ENCODE data around the gene FASTKD2.
"Not testable (repeated sequence)": the region's sequence is repeated elsewhere in the genome, so short reads cannot be mapped to it uniquely, and the experiment has no call there.

FASTKD2 gene

DNA sequence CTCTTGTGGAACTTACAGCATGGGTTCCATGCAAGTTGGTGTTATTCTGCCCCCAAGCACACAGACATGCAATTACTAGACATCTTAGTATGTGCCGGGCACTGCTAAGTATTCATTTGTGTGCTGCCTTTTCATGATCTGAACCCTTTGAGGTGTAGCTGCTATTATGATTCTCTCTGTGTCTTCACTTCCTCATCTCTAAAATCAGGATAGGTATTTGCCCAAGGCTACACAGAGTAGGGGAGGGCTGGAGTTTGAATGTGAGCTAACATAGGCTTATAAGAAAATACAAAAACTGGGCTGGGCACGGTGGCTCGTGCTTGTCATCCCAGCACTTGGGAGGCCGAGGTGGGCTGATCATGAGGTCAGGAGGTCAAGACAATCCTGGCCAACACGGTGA is 27.2 kb downstream of the FASTKD2 start:
- DNase-seq, result no peak

DNA sequence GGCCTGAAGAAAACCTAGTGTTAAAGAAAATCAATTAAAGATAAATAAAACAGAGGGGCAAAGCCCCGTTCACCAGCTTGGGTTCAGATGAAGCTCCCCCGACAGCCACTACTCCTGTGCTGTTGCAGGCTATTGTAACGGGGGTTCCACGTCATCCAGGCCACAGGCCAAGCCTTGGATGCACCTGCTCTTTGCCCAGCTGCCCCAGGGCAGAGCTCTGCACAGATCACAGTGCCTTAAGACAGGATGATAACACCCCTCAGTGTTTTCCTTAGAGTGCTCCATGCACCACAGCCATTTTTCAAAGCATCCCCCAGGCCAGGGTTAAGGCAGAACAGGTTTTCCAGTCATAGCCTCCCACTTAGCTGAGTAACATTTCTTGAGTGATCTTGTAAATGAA is 32.0 kb downstream of the FASTKD2 start:
- no peak for DNase-seq

DNA sequence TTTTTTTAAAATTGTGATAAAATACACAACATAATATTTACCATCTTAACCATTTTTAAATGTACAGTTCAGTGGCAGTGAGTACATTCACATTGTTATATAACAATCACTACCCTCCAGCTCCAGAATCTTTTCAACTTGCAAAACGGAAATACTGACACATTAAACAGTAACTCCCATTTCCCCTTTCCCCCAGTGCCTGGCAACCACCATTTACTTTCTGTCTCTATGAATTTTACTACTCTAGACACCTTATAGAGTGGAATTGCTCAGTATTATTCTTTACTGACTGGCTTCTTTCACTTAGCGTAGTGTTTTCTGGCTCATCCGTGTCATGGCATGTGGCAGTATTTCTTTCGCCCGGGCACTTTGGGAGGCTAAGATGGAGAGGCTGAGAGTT is 32.6 kb downstream of the FASTKD2 start:
- no peak for DNase-seq

DNA sequence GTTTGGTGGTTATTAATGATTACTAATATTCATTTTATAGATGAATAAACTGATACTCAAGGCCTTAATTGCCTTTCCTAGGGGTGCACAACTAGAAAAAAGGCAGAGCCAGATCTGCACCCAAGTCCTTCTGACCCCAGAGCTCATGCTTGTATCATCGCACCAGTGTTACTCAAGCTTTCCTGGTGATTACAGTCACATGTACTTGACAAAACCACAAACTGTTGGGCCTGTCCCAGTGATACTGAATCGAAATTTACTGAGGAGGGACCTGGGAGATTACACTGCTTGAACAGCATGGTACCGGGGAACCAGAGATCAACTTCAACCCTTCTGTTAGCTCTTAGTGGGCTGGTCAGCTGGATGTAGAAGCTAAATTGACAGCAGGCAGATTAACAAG is 33.7 kb downstream of the FASTKD2 start:
- DNase-seq, result no peak

DNA sequence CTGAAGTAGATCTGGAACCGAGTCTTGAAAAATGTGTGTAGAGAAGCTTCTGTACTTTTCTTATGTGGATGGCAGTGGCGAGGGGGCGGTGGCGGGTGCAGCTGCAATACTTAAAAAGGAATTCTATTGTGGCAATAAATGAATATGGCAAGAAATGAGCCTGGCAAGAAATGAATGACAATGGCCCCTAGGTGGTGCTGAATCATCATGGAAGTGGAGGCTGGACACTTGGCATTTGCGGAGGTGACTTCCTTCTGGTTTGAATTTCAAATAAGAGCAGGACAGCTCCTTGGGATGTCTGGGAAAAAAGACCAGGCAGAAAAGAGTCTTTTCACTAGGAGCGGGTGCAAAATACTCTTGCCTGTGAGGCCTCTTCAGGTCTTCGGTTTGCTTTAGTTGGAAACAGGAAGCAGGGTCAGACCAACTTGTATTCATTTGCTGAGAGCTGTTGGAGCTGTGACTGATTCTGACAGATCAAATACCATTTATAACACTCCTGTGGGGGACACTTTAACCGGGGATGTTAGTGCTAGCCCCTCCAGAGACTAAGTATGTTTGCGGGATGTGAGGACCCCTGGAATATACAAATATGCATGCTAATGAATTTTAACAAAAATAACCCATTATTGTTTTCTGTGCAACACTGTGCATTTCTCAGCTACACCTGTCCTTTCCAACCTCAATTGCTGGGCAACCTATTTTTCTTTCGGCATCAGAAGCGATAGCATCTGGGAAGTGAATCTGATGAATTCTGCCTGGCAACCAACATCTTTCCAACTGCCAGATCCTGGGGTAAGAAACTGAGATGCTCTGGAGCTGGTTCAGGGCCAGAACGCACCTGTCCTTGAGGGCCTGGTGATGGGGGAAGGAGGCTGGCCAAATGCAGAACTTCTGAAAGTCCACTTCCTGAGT is 35.4 kb downstream of the FASTKD2 start:
- DNase-seq, result peak in 1 of 2 donors; percentile 41

DNA sequence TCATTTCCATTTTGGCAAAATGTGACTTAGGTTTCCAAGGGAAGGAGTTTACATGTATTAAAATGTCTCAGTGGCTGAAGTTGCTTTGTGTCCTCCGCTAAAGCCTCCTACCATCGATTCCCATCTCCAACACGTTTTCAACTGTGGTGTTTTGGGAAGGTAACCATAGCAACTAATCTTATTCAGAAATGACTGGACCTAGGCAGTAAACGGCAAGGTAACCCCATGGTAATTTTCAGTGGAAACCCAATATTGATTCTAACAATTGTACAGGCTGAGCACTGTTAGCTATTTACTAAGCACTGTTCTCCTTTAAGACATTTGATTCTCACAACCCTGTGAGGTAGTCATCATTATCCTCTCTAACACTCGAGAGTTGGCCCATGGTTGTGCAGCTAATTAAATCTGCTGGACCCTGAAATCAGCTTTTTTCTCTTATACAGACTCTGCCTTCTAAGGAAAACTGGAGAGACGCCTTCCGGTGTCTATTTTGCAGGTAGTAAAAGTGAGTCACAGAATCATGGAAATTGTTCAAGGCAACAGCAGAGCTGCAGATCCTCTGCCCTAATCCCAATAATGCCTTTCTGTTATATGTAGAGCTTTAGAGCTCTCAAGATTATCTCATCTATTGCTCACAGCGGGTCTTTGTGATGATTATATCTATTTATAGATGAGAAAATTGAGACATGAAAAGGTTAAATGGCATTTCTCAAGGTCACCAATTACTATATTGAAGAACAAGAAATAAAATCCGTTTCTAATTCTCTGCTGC is 36.2 kb downstream of the FASTKD2 start:
- no peak for DNase-seq

DNA sequence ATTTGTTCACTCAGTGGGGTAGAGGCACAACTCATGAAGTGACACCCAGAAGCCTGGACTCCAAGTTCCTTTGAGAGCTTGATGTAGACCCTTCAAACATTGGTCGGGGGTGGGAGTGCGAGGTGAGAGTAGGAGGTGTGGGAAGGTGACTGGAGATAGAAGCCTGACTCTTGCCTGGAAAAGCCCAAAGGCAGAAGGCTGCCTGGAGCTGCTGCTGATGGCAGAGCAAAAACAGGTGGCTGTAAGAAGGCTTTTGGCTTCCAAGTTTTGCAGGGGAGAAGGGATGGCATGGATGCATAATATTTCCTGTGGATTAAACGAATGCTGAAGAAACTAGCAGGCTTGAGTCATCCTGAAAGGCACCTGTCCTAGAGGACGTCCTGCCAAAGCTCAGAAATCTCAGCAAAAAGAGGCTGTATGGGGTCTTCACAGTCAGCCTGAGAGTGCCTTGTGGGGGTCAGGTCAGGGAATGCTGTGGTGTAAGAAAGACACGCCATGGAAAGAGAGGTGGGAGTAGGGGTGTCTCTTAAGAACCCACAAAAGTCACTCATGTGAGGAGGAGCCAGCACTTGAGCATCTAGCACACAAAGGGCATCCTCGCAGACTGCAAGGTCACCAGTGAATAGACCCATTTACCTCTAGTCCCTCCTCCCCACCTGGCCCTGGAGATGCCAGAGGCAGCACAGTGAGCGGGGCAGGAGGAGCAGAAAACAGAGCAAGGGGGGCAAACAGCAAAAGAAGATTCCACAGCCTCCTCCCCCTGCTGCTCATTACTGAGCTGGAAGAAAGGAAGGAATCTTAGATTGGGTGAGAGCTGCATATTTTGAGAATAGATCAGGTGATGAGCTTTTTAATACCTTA is 37.5 kb downstream of the FASTKD2 start:
- no peak for DNase-seq

DNA sequence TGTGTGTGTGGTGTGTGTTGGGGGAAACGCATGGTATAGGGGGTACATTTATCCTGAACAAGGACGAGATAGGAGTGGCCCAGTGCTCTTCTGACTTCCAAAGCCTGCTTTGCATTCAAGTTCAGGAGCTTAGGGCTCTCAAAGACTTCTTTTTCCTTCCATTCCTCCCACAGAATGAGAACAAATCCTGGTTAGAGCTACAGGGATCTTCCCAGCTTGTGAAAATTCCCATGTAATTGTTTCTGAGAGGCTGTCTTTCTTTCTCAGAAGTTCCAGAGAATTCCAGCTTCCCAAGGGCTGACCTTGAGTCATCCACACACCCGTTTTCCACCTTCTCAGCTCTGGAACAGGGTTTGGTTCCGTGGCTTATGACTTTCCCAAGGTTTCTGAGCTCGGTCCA is 38.9 kb downstream of the FASTKD2 start:
- DNase-seq, result no peak

DNA sequence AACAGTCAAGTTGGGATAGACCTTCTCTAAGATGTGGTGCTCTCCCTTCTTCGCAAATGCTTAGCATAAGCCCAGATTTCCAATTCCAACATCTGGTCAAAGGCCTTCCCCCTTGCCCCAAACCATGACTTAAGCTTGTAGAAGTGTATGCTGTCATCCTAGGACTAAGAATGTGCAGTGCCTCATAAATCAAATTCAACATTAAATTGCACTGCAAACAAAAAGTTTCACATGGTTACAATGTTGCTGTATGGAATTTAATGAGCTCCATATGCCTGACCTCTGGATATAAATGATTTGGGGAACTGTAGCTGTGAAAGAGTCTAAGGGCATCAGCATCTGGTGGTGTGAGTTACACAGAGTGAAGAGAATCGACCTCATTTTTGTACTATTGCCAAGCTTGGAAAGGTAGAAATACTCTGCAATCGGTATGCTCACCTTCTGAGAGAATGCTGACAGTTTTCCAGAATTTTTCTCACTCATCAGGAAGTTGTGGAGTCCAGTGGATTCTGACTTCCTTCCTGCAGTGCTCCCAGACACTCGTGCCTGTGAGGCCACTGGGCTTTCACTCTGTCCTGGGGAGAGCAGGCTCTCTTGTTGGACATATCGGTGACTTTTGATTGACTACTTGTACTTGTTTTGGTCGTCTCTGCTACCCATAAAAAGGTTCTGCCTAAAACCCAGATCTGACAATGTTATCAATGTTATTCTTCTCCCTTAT is 40.6 kb downstream of the FASTKD2 start:
- DNase-seq, result no peak

DNA sequence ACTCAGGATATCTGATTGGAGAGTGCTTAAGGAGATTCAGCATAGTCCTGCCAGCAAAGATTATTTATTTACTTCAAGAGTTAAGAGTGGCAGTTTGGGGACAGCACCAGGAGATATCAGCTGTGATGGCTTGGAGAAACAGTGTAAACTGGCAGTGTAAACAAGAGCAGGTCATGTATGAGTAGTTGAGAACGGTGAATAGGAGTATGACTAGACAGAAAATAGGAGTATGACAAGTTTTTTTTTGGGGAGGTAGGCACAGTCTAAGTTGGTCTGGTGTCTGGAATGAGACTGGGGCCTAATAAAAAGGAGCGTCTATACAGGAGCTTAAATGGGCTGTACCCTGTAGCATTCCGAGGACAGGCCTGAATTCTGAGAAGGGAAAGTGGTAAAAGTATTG is 42.2 kb downstream of the FASTKD2 start:
- DNase-seq, result not testable (repeated sequence)

DNA sequence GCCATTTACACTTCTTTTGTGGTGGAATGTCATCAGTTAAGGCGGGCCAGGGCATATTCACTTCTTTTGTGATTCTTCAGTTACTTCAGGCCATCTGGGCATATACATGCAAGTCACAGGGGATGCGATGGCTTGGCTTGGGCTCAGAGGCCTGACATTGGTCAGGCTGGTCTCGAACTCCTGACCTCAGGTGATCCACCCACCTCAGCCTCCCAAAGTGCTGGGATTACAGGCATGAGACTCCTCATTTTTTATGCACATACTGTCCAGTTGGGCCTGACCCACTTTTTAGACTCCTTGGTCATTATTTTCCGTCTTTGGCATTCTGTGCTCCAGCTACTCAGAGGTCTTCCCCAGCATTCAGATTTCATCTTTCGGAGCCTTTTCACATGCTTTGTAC is 47.1 kb downstream of the FASTKD2 start:
- DNase-seq, result not testable (repeated sequence)

DNA sequence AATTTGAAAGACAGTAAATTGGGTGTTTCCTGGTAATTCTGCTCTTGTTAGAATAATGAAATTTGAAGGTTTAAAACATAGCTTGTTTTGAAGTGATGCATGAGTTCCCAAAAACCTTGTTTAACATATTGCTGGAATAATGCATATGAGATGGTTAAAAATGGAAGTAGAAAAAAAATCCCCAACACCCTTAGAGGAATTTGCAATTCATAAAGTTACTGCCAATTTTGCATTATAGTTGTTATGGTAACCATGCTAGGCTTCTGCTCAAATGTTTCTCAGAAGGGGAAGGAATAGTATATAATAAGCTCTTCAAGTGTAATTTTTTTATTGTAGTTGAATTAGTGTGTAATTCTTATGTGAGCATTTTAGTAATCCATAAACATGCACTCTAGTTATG is 49.1 kb downstream of the FASTKD2 start:
- no peak for DNase-seq

DNA sequence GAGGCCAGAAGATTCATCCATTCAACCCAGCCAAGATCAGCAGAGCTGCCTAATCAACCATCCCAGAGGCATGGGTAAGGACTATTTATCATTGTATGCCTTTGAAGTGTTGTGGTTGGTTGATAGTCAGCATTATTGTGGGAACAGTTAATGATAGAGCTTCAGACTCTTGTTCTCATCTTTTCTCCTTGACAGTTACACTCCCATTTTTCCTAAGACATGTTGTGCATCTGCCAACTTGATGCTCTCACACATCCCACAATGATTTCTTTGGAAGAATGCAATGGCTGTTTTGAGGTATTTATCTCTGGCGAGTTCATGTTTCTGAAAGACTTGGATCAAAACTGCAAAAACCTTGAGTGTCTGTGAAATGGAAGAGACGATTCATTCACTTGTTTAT is 55.4 kb downstream of the FASTKD2 start:
- no peak for DNase-seq

DNA sequence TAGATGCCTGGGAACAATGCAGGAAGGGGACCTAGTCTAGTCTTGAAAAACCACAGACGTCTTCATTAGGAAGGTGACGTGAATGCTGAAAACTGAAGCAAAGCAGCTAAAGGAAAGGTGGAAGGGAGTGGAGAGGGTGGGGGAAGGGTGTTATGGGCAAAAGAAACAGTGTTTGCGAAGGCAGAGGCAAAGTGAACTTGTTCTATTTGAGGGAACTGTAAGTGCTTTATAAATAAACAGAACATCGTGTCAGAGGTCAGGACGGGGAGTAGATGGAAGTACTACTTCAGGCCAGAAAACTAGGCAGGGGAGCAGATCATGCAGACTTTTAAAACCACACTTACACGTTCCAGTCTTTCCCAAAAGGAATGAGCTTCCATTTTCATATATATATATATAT is 57.8 kb downstream of the FASTKD2 start:
- no peak for DNase-seq

DNA sequence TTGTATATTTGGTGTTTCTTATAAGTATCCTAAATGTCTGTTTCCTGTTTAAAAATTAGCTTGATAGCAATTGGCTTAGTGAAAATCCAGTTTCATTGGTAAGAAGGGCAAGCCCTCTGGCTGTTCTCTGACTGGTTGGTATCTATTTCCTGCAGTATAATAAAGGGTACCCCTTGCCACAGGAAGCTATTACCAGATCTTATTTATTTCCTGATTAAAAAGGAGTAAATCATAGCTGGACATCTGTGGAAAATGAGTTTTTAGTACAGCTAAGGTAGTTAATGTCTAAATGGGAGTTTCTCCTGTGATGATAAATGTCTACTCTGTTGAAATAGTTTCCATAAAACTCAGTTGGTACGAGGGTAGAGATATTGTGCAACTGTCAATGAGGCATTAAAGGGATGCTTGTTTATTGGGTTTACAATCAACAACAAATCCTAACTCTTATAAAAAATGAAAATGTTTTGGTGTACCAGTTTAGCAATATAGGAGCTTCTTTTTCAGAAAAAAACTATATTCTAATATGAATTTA is 58.7 kb downstream of the FASTKD2 start:
- DNase-seq, result no peak

DNA sequence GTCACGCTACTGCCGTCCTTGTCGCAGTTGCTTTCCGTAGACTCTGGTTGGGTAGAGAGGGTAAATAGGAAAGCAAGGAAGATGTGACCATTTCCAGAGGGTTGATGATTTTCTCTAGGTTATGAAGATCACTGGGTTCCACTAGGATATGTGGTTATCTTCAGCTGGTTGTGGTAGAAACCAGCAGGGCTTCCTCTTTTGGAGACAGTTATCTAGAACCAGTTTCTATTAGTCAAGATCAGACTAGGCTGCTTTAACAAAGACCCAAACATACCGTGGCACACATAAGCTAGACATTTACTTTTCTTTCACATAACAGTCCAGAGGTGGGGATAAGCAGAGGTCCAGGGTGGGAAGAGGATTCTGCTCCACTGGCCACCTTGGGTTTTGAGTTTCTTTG is 59.6 kb downstream of the FASTKD2 start:
- no peak for DNase-seq

DNA sequence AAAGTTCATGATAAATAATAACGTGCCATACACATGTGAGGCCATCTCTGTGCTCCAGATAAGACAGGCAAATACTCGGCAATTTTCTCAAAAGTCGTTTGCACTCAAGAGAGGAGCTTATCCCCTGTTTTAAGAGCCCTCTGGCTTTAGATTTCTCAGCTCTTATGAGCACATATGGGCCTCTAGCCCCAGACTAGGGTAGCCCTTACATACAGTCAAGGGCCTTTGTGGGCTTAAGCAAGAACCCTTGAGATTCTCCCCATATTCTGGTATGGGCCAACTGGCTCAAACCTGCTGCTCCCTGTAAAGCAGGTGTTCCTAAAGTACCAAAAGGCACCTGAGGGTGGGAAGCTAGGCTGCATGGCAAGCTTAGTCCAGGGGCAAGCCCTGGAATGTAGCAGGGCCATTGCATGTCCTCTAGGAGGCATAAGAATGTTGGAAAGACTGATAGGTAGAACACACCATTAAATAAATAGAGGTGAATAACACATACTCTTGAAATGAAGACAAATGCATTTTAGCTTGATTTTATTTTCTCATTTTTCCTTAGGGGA is 66.1 kb downstream of the FASTKD2 start:
- DNase-seq, result no peak

DNA sequence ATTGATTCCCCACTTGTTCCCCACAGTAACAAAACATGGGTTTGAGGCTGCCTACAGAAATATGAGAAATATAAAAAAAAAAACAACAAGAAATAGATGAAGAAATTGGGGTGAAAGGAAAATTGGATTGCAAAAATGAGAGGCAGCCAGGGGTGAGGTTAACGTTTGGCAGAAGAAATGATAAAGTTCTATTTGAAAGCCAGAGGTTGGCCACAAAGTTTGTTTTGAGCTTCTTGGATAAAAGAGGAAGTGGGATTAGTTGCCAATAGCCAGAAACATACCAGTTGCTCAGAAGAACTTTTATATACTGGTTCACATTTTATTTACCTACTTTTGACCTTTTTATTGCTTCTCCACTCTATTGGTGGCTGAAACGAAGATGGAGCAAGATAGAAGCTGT is 67.5 kb downstream of the FASTKD2 start:
- no peak for DNase-seq

DNA sequence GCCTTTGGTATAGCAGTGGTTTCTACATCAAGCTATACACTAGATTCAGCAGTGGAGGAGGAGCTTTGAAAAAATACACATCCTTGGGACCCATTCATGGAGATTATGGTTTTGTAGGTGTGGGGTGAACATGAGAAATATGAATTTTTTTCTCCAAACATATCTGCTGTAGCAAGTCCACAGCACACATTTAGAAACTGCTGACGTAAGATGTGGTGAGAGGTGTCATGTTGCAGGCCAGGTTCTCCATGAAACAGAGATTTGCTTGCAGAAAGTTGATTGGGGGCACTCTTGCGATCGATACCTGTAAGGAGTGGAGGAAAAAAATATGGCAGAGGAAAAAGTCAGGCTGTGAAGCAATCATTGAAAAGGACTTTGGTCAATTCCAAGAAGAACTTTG is 67.9 kb downstream of the FASTKD2 start:
- no peak for DNase-seq

DNA sequence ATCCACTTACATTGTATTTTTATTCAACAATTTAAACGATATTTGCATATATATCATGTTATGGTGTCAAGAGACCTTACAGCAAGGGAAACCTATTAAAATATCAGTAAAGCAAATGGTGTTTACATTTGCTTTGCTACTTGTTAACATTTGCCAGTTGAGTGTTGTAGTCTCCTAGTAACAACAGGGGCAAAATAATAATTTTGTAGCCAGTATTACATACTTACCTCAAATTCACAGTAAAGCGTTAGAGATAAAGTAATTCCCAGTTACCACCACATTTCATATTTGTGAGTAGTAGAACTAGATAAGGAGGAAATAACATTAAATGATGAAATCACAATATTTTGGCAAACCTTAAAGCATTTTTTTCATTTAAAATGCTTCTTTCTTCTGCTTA is 71.3 kb downstream of the FASTKD2 start:
- DNase-seq, result no peak

DNA sequence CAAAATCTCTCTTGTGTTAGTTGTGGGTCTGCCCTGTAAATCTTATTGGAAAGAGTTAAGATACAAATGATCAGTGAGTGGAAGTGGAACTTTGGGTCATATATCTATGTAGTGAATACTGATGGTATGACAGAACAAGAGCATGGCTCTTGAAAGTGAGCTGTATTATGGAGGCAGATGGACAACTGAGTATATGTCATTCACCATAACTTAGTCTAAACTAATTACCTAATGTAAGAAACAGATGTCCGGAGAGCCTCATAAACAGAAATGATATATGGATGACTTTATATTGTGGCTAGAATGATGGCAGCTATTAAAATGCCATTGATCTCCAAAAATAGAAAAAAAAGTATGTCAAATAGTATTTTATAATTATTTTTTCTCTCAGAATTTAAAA is 72.4 kb downstream of the FASTKD2 start:
- DNase-seq, result no peak

DNA sequence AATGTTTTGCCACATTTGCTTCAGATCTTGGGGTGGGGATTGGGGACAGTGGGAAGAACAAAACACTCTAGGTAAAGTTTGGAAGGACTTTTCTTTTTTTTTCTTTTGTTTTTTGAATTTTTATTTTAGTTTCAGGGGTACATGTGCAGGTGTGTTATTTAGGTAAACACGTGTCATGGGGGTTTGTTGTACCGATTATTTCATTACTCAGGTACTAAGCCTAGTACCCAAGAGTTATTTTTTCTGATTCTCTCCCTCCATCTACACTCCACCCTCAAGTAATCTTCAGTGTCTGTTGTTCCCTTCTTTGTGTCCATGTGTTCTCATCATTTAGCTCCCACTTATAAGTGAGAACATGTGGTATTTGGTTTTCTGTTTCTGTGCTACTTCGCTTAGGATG is 73.3 kb downstream of the FASTKD2 start:
- DNase-seq, result no peak

Measured in stimulated activated CD4-positive, alpha-beta T cell treated with anti-CD3 and anti-CD28 coated beads, Interleukin-2, amount 100 ng/mL, for 48 hours (primary cell).